Nephron progenitor cell (in vitro differentiated cells): ENCODE measurements around the gene IL20.

Experiments used
- DNase-seq: peaks from one replicate; pipeline ENCODE4 v3.0.0; 2021
- H3K27ac Mint-ChIP-seq: 2 replicates; pipeline ENCODE4 v1.8.0; 2021; ENCODE audit warnings: mild to moderate bottlenecking, moderate library complexity, mixed read lengths
- H3K27me3 Mint-ChIP-seq: 2 replicates; pipeline ENCODE4 v1.8.0; 2021; ENCODE audit warnings: mild to moderate bottlenecking, low read depth, mixed read lengths; ENCODE audit not compliant: poor library complexity
- H3K36me3 Mint-ChIP-seq: 2 replicates; pipeline ENCODE4 v1.8.0; 2021; ENCODE audit warnings: low read depth, mixed read lengths
- H3K4me1 Mint-ChIP-seq: 2 replicates; pipeline ENCODE4 v1.8.0; 2021; ENCODE audit warnings: mixed read lengths
- H3K4me3 Mint-ChIP-seq: 2 replicates; pipeline ENCODE4 v1.8.0; 2021; ENCODE audit warnings: mild to moderate bottlenecking, moderate library complexity, mixed read lengths
- H3K9me3 Mint-ChIP-seq: 2 replicates; pipeline ENCODE4 v1.8.0; 2021; ENCODE audit warnings: mild to moderate bottlenecking, moderate library complexity, mixed read lengths
- CTCF ChIP-seq: fragments of 200-600 bp; sonication (generic); IDR thresholded peaks from 2 replicates; pipeline ENCODE4 v1.5.0; 2021; ENCODE audit warnings: antibody characterized with exemption

The IL20 gene

GRCh38 chr1:206832352-206832880 lies 33.0 kb upstream of the IL20 start:
- DNase-seq = no peak
- Mint-ChIP-seq H3K36me3 (no peaks in the 10 kb centered on the region), H3K27me3 (peaks cover 19% of the 10 kb centered on the region), H3K9me3 (no peaks in the 10 kb centered on the region), H3K4me1 (peaks cover 55% of the 10 kb centered on the region), H3K27ac (no peak overlapping the region), H3K4me3 (no peak overlapping the region)
- no peak for TF ChIP-seq CTCF

DNA sequence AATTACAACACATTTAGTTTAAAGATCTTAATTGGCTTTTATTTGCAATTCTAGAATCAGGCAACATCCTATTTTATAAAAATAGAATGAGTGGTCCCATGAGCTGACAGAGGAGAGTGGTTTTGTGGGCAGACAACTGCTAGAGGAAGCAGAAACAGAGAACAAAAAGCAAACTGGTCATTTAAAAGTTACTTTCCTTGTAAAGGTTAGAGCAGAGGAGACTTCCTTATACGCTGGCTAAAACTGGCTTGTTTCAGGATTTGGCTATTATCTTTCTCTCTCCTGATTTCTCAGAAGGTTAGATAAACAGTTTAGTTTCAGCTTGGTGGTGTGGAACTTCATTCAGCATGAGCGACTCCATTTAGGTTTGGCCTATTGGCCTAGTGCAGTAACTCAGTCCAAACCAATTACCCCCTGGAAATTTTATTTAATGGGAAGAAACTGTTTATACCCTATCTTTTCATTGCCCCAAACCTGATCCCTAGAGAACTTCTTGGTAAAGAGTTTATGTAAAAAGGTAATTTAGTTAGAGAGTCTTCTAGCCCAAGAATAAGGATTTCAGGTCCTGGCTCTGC lies 32.2 kb upstream of the IL20 start:
- DNase-seq = no peak
- TF ChIP-seq CTCF = no peak
- Mint-ChIP-seq H3K9me3 (no peaks in the 10 kb centered on the region), H3K4me1 (peaks cover 63% of the 10 kb centered on the region), H3K27me3 (peaks cover 23% of the 10 kb centered on the region), H3K36me3 (no peaks in the 10 kb centered on the region), H3K27ac (peak overlapping the region; percentile 85), H3K4me3 (no peak overlapping the region)

- peaks cover 22% of the 10 kb centered on the region for H3K27me3 Mint-ChIP-seq
- TF ChIP-seq CTCF = no peak
- no peaks in the 10 kb centered on the region for H3K9me3 Mint-ChIP-seq
- H3K4me3 Mint-ChIP-seq = no peak overlapping the region
- H3K27ac Mint-ChIP-seq = no peak overlapping the region
- DNase-seq = no peak
- no peaks in the 10 kb centered on the region for H3K36me3 Mint-ChIP-seq
- H3K4me1 Mint-ChIP-seq = peaks cover 63% of the 10 kb centered on the region
Observed at GRCh38 chr1:206833801-206834200, 31.6 kb upstream of the IL20 start.

GRCh38 chr1:206834217-206834616 lies 31.2 kb upstream of the IL20 start:
- peaks cover 59% of the 10 kb centered on the region for H3K4me1 Mint-ChIP-seq
- H3K9me3 Mint-ChIP-seq = no peaks in the 10 kb centered on the region
- no peaks in the 10 kb centered on the region for H3K36me3 Mint-ChIP-seq
- no peak for DNase-seq
- no peak overlapping the region for H3K4me3 Mint-ChIP-seq
- no peak for TF ChIP-seq CTCF
- H3K27me3 Mint-ChIP-seq = peaks cover 19% of the 10 kb centered on the region
- H3K27ac Mint-ChIP-seq = no peak overlapping the region

DNA sequence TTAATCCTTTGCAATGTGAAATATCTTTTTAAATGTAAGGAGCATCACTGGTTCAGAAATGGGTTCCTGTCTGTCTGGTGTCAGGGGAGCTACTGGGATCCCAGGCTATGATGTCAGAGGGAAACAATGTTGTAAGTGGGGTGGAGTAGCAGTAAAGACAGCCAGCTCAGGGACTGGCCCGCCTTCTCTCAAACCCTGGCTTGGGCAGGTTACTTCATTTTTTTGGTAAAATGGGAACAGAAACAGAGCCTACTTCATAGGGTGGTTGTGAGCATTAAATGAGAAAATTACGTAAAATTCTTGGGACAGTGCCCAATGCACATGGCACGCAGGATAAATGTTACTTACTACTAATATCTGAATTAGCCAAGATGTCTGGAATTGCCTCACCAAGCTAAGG lies 30.7 kb upstream of the IL20 start:
- H3K27me3 Mint-ChIP-seq = peaks cover 19% of the 10 kb centered on the region

More for the DNA sequence above, 30.7 kb upstream of the IL20 start:
- peaks cover 56% of the 10 kb centered on the region for H3K4me1 Mint-ChIP-seq
- H3K4me3 Mint-ChIP-seq = no peak overlapping the region
- DNase-seq = no peak
- no peak for TF ChIP-seq CTCF
- no peaks in the 10 kb centered on the region for H3K9me3 Mint-ChIP-seq
- H3K36me3 Mint-ChIP-seq = no peaks in the 10 kb centered on the region
- H3K27ac Mint-ChIP-seq = peak overlapping the region; percentile 12
